ENCODE data around the gene SLC12A6. TPM values are rescaled to one million over a fixed set of nuclear protein-coding genes. Genes with fewer than 3 reads are reported as not detected.
A peak's percentile ranks its signal among the peaks of the same experiment; 100 is the strongest.
"Not testable (repeated sequence)": the region's sequence is repeated elsewhere in the genome, so short reads cannot be mapped to it uniquely, and the experiment has no call there.

Gene SLC12A6
- total RNA-seq, 1 experiment from 2014 or later: 2.7 TPM

GRCh38 chr15:34241376-34242330, 95.9 kb downstream of the SLC12A6 start:
- in situ Hi-C loops (cut with HindIII; ENCODE audit: low pct_unique_long_range_greater_than_20kb, low sequenced_read_pairs): no loop called here

GRCh38 chr15:34240537-34240936, 97.0 kb downstream of the SLC12A6 start:
- DNase-seq (ENCODE audit: low read depth, low spot score): no peak
- in situ Hi-C loops (cut with HindIII; ENCODE audit: low pct_unique_long_range_greater_than_20kb, low sequenced_read_pairs): no loop called here

More at GRCh38 chr15:34241376-34242330, 95.9 kb downstream of the SLC12A6 start:
- DNase-seq (ENCODE audit: low read depth, low spot score): peak; percentile 65

- in situ Hi-C loops (cut with HindIII; ENCODE audit: low pct_unique_long_range_greater_than_20kb, low sequenced_read_pairs): no loop called here
- no peak for DNase-seq (ENCODE audit: low read depth, low spot score)
Observed at GRCh38 chr15:34239151-34239808, 98.3 kb downstream of the SLC12A6 start.

GRCh38 chr15:34233614-34234013, 104.0 kb downstream of the SLC12A6 start:
- DNase-seq (ENCODE audit: low read depth, low spot score): no peak

GRCh38 chr15:34223904-34224596, 113.5 kb downstream of the SLC12A6 start:
- DNase-seq (ENCODE audit: low read depth, low spot score): peak; percentile 33
- in situ Hi-C loops (cut with HindIII; ENCODE audit: low pct_unique_long_range_greater_than_20kb, low sequenced_read_pairs): no loop called here

More at GRCh38 chr15:34233614-34234013, 104.0 kb downstream of the SLC12A6 start:
- in situ Hi-C loops (cut with HindIII; ENCODE audit: low pct_unique_long_range_greater_than_20kb, low sequenced_read_pairs): no loop called here

- DNase-seq (ENCODE audit: low read depth, low spot score): no peak
- in situ Hi-C loops (cut with HindIII; ENCODE audit: low pct_unique_long_range_greater_than_20kb, low sequenced_read_pairs): no loop called here
Observed at GRCh38 chr15:34217587-34218225, 119.9 kb downstream of the SLC12A6 start.

DNA sequence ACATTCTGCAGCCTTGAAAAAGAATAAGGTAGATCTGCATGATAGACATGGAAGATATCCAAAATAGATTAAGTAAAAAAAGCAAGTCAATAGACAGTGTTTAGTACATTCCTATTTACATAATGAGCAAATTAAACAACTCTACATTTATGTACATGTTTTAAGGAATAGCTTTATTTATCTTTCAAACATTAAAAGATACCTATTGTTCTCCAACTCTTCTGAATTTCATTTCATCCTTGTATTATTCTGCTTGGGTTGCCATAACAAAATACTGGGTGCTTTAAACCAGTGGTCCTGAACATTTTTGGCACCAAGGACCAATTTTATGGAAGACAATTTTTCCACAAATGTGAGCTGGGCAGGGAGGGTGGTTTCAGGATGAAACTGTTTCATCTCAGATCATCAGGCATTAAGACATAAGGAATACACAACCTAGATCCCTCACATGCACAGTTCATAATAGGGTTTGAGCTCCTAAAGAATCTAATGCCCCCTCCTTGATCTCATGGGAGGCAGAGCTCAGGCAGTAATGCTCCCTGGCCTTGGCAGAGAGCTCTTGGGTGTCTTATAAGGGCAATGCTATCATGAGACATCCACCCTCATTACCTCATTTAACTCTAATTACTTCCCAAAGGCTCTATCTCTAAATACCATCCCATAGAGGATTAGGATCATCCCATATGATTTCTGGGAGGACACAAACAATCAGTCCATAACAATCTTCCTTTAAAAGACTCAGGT, 120.9 kb downstream of the SLC12A6 start:
- DNase-seq (ENCODE audit: low read depth, low spot score): no peak
- in situ Hi-C loops (cut with HindIII; ENCODE audit: low pct_unique_long_range_greater_than_20kb, low sequenced_read_pairs): no loop called here

DNA sequence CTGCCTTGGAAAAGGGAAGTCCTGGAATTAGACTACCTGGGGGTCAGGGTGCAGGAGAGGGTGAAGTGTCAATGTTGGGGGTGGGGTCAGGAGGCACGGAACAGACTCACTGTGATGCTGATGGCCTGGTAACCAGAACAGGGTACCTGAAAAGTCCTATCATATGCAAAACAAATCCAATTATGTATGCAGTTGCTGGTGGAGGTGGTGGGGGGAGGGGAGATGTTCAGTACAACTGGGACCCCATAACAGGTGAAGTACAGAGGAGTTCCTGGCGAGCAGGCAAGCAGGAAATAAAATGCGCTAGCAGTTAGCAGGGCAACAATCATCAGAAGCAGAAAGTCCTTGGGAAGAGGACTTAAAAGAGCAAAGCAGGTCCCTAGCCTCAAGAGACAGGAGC, 123.4 kb downstream of the SLC12A6 start:
- DNase-seq (ENCODE audit: low read depth, low spot score): no peak
- in situ Hi-C loops (cut with HindIII; ENCODE audit: low pct_unique_long_range_greater_than_20kb, low sequenced_read_pairs): no loop called here

DNA sequence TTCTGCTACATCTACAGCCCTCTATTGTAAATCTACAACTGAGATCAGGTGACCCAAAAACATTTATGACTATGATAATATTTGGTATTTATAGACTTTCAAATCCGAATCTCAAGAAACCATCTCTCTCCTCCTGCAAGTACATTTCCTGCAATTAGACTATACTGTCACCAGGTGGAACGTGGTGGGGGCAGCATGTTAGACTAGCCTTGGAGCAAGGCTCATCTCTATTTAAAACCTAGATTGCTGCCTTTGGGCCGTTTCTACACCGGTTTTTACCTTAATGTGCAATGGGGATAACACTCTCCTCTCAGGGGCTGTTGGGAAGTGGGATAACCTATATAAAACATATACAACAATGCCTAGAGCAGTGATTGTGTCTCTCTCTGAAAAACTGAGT, 123.9 kb downstream of the SLC12A6 start:
- no peak for DNase-seq (ENCODE audit: low read depth, low spot score)
- in situ Hi-C loops (cut with HindIII; ENCODE audit: low pct_unique_long_range_greater_than_20kb, low sequenced_read_pairs): no loop called here

GRCh38 chr15:34209421-34210282, 127.9 kb downstream of the SLC12A6 start, which contains the start of gene KATNBL1:
TSS of gene KATNBL1 (minus strand) at chr15:34210096. CDS start at chr15:34163676, 46,420 bp downstream.
- DNase-seq (ENCODE audit: low read depth, low spot score): peak; percentile 92
- in situ Hi-C loops (cut with HindIII; ENCODE audit: low pct_unique_long_range_greater_than_20kb, low sequenced_read_pairs): no loop called here

- in situ Hi-C loops (cut with HindIII; ENCODE audit: low pct_unique_long_range_greater_than_20kb, low sequenced_read_pairs): no loop called here
- DNase-seq (ENCODE audit: low read depth, low spot score): no peak
Observed at GRCh38 chr15:34206011-34206410, 131.6 kb downstream of the SLC12A6 start.

DNA sequence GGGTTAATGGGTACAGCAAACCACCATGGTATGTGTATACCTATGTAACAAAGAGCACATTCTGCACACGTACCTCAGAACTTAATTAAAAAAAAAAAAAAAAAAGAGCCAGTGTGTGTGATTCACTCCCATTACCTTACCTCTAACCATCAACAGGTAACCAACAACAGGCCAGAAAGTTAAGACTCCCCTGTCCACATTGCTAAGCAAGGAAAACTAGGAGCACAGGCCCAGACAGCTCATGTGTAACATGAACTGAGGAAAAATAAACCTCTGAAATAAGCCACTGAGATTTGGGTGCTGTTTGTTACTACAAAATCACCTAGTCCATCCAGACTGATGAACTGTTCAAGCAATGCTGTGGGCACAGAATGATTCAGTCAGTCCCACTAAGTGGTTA, 133.6 kb downstream of the SLC12A6 start:
- in situ Hi-C loops (cut with HindIII; ENCODE audit: low pct_unique_long_range_greater_than_20kb, low sequenced_read_pairs): no loop called here
- DNase-seq (ENCODE audit: low read depth, low spot score): no peak

DNA sequence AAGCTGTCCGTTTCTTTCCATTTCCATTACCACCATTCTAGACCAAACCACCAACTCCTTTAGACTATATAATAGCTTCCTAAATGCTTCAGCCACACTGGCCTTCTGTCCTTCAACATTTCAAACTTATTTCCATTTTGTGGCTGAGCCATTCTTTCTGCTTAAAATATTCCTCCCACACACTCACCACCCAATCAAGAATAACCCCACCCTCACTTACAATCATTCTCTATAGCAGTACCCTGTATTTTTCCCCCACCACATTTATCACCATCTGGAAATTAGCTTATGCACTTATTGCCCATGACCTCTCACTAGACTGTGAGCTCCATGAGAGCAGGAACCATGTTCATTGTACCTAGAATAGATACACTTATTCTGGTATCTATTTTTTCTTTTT, 134.3 kb downstream of the SLC12A6 start:
- DNase-seq (ENCODE audit: low read depth, low spot score): no peak
- in situ Hi-C loops (cut with HindIII; ENCODE audit: low pct_unique_long_range_greater_than_20kb, low sequenced_read_pairs): no loop called here

DNA sequence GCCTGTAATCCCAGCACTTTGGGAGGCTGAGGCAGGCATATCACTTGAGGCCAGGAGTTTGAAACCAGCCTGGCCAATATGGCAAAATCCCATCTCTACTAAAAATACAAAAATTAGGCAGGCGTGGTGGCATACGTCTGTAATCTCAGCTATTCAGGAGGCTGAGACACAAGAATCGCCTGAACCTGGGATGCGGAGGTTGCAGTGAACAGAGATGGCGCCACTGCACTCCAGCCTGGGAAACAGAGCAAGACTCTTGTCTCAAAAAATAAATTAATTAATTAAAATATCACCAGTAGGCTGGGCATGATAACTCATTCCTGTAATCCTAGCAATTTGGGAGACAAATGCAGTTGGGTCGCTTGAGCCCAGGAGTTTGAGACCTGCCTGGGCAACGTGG, 144.3 kb downstream of the SLC12A6 start:
- in situ Hi-C loops (cut with HindIII; ENCODE audit: low pct_unique_long_range_greater_than_20kb, low sequenced_read_pairs); DNase-seq (ENCODE audit: low read depth, low spot score): not testable (repeated sequence)

GRCh38 chr15:34188711-34189110, 148.9 kb downstream of the SLC12A6 start:
- in situ Hi-C loops (cut with HindIII; ENCODE audit: low pct_unique_long_range_greater_than_20kb, low sequenced_read_pairs): no loop called here
- peak; percentile 89 for DNase-seq (ENCODE audit: low read depth, low spot score)

- no peak for DNase-seq (ENCODE audit: low read depth, low spot score)
- in situ Hi-C loops (cut with HindIII; ENCODE audit: low pct_unique_long_range_greater_than_20kb, low sequenced_read_pairs): no loop called here
Observed at GRCh38 chr15:34185666-34186065, 151.9 kb downstream of the SLC12A6 start.

Measured in SK-MEL-5 (cell line).